HFFc6 (cell line): ENCODE measurements around the gene PLD5. TPM values are rescaled to one million over a fixed set of nuclear protein-coding genes. Genes with fewer than 3 reads are reported as not detected.

Source experiments
- DNase-seq: peaks from one replicate; pipeline ENCODE4 v3.0.0-alpha.2; 2018
- H3K27ac Mint-ChIP-seq: 2 replicates; pipeline ENCODE4 v1.8.0; 2020; ENCODE audit warnings: mild to moderate bottlenecking, mixed read lengths
- H3K27me3 Mint-ChIP-seq: 2 replicates; pipeline ENCODE4 v1.8.0; 2021; ENCODE audit warnings: mild to moderate bottlenecking, moderate library complexity, mixed read lengths; ENCODE audit not compliant: insufficient read depth
- H3K36me3 Mint-ChIP-seq: 2 replicates; pipeline ENCODE4 v1.8.0; 2021; ENCODE audit warnings: low read depth, mixed read lengths
- H3K4me1 Mint-ChIP-seq: 2 replicates; pipeline ENCODE4 v1.8.0; 2020; ENCODE audit warnings: low read depth, mixed read lengths
- H3K4me3 Mint-ChIP-seq: 2 replicates; pipeline ENCODE4 v1.8.0; 2020; ENCODE audit warnings: mild to moderate bottlenecking, moderate library complexity, mixed read lengths
- H3K9me3 Mint-ChIP-seq: 2 replicates; pipeline ENCODE4 v1.8.0; 2020; ENCODE audit warnings: mild to moderate bottlenecking, mixed read lengths
- total RNA-seq, 6 experiments: library from RNA; stranded (reverse); fragmentation: NEBNext Ultra II Directional; extraction: Animal tissue kit (Norgen Biotek cat#: 25700); gene quantifications; 2 replicates in 1 of 6; 3 replicates in 5 of 6; pipeline ENCODE4 v1.2.3, GENCODE V29; 2021
- TF ChIP-seq, protein P1 (sequence below): fragments of 200-600 bp; sonication (generic); IDR thresholded peaks from 2 replicates; pipeline ENCODE4 v1.5.0; 2021; ENCODE audit warnings: antibody characterized with exemption, mild to moderate bottlenecking

PLD5 gene
- total RNA-seq, 6 experiments from 2014 or later = not detected

DNA sequence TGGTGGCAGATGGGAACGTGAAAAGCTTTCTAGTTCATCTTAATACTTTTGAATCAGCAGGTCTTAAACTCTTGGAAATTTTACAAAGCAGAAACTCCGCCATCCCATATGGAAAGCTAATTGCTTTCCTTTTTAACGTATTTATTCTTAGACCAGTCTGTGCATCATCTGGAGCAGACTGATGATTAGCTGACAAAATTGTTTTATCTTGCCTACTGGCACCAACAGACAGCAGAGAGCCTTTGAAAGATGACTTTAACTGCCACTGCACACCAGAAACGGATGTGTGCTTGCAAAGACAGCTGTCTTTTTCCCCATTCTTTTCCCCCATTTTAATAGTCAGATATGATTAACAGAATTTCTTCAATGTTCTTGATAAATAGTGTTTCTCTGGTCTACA lies 97.0 kb downstream of the PLD5 start:
- Mint-ChIP-seq H3K9me3 (peaks cover 33% of the 10 kb centered on the region), H3K36me3 (no peaks in the 10 kb centered on the region), H3K4me3 (no peak overlapping the region), H3K27ac (no peak overlapping the region), H3K27me3 (no peaks in the 10 kb centered on the region), H3K4me1 (no peaks in the 10 kb centered on the region)
- DNase-seq = no peak
- TF ChIP-seq, protein P1, sequence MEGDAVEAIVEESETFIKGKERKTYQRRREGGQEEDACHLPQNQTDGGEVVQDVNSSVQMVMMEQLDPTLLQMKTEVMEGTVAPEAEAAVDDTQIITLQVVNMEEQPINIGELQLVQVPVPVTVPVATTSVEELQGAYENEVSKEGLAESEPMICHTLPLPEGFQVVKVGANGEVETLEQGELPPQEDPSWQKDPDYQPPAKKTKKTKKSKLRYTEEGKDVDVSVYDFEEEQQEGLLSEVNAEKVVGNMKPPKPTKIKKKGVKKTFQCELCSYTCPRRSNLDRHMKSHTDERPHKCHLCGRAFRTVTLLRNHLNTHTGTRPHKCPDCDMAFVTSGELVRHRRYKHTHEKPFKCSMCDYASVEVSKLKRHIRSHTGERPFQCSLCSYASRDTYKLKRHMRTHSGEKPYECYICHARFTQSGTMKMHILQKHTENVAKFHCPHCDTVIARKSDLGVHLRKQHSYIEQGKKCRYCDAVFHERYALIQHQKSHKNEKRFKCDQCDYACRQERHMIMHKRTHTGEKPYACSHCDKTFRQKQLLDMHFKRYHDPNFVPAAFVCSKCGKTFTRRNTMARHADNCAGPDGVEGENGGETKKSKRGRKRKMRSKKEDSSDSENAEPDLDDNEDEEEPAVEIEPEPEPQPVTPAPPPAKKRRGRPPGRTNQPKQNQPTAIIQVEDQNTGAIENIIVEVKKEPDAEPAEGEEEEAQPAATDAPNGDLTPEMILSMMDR = no peak

DNA sequence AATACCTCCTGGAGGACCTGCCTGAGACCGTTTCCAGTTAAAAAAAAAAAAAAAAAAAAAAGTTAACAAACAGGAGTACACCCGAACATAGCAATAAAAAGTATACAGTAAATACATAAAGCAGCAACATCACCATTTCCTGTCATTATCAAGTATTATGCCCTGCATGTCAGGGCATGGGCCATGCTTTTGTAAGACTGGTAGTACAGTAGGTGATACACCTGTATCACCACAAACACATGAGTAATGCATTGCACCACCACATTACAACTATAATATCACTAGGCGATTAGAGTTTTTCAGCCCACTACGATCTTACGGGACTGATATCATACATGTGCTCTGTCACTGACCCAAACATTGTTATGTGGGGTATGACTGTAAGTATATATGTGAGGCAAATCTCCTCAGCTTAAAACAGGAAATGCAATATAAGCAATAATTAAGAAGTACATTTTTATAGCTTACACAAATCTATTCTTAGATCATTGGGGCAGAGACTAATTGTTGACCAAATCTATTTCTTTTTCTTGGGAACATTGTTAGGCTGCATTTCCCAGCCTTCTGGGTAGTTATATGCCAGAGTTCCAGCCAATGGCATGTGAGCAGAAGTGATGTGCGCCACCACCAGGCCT lies 98.1 kb downstream of the PLD5 start:
- Mint-ChIP-seq H3K9me3 (peaks cover 28% of the 10 kb centered on the region), H3K27ac (no peak overlapping the region), H3K4me3 (no peak overlapping the region), H3K4me1 (no peaks in the 10 kb centered on the region), H3K36me3 (no peaks in the 10 kb centered on the region), H3K27me3 (no peaks in the 10 kb centered on the region)
- TF ChIP-seq, protein P1 = no peak
- DNase-seq = no peak

DNA sequence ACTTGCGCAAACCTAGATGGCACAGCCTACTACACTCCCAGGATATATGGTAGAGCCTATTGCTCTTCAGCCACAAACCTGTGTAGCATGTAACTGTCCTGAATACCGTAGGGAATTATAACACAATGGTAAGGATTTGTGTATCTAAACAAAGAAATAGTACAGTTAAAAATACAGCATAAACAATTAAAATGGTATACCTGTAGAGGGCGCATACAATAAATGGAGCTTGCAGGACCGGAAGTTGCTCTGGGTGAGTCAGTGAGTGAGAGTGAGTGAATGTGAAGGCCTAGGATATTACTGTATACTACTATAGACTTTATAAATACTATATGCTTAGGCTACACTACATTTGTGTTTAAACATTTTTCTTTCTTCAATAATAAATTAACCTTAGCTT lies 99.3 kb downstream of the PLD5 start:
- no peak overlapping the region for H3K4me3 Mint-ChIP-seq
- no peaks in the 10 kb centered on the region for H3K4me1 Mint-ChIP-seq
- TF ChIP-seq, protein P1 = peak; percentile 25; the same call in 1 of the 2 replicates
- H3K27ac Mint-ChIP-seq = no peak overlapping the region
- H3K36me3 Mint-ChIP-seq = no peaks in the 10 kb centered on the region
- H3K9me3 Mint-ChIP-seq = peaks cover 21% of the 10 kb centered on the region
- H3K27me3 Mint-ChIP-seq = no peaks in the 10 kb centered on the region
- DNase-seq = no peak

DNA sequence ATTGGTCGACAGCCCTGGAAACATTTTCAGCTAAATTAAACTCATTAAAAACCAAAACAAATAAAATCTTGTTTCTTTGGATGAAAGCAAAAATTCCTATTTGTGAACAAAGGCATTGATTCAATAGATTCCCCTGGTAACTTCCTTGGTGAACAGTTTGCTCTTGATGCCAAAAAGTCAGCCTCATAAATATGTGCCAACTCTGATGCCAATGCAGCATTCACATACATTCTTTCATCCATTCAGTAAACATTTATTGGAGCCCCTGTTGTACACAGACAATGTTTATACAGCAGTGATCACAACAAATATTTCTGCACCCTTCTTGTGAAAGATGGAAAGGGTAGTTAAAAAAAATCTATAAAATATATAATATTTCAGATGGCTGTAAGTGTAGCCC lies 107.8 kb downstream of the PLD5 start:
- Mint-ChIP-seq H3K36me3 (no peaks in the 10 kb centered on the region; the same call in 1 of the 2 replicates), H3K27me3 (peaks cover 3% of the 10 kb centered on the region; the same call in 1 of the 2 replicates), H3K9me3 (peaks cover 55% of the 10 kb centered on the region), H3K27ac (no peak overlapping the region), H3K4me1 (no peaks in the 10 kb centered on the region), H3K4me3 (no peak overlapping the region)
- TF ChIP-seq, protein P1 = no peak
- DNase-seq = no peak

DNA sequence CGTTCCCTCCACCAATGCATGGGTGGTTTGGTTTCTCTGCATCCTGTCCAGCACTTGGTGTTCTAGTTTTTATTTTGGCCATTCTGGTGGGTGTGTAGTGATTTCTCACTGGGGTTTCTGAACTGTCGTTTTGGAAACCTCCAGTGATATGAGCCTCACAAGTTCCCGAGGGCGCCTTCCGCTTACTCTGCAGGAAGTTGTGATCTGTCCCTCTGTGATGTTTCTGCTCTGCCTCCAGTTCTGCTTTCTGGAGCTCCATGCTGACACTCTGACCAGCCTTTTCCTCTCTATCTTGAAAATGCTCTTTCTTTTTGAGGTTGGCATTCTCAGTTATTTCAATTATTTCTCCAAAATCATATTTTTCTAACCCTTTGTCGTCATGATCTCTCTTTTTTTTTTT lies 111.6 kb downstream of the PLD5 start:
- DNase-seq = no peak
- Mint-ChIP-seq H3K36me3 (no peaks in the 10 kb centered on the region; the same call in 1 of the 2 replicates), H3K27ac (no peak overlapping the region), H3K4me3 (no peak overlapping the region), H3K9me3 (peaks cover 64% of the 10 kb centered on the region), H3K27me3 (peaks cover 3% of the 10 kb centered on the region), H3K4me1 (no peaks in the 10 kb centered on the region)
- TF ChIP-seq, protein P1 = no peak
